HCT116 (cell line): ENCODE measurements around the gene ORM1. TPM values are rescaled to one million over a fixed set of nuclear protein-coding genes. Genes with fewer than 3 reads are reported as not detected.

Source experiments
- ATAC-seq: fragments of 200-7000 bp; cut with Tn5 transposase; 2 replicates; pipeline ENCODE4 v1.9.1; 2020; ENCODE audit warnings: mild to moderate bottlenecking, moderate library complexity
- BruUV-seq: library from RNA; stranded (reverse); fragments of 400-500 nt; replicated peaks from 2 replicates; lab custom pipeline; 2021; lab: Mats Ljungman, UMichigan
- CTCF ChIA-PET: fragments of 300-600 bp; sonication (Branson Sonifier 250); formaldehyde crosslinking; loops from one replicate; lab custom pipeline; 2021; ENCODE audit warnings: antibody characterized with exemption; lab: Charles Lee
- POLR2A ChIA-PET: fragments of 300-600, 350-600 bp; sonication (Branson Sonifier 250); formaldehyde crosslinking; loops from one replicate; lab custom pipeline; 2021; ENCODE audit warnings: antibody characterized with exemption; lab: Charles Lee
- RAD21 ChIA-PET, 2 experiments: fragments of 300-600 bp; sonication (Branson Sonifier 250); formaldehyde crosslinking; loops; one replicate each; lab custom pipeline; 2023; ENCODE audit warnings: low total read pairs in 2 of 2; ENCODE audit not compliant: uncharacterized antibody in 2 of 2, unreplicated experiment in 2 of 2, low non-redundant PET in 1 of 2; lab: Charles Lee
- DNase-seq: peaks from one replicate; pipeline ENCODE4 v3.0.0-alpha.2; 2010; ENCODE audit warnings: low read depth, low spot score
- H2AFZ ChIP-seq: fragments of 200-600 bp; shearing (Covaris generic), sonication (generic); 2 replicates; pipeline ENCODE4 v1.6.1; 2017; ENCODE audit warnings: low read depth, mixed run types, mixed read lengths, antibody characterized with exemption, low read length; ENCODE audit not compliant: poor library complexity, severe bottlenecking
- H3K27ac ChIP-seq: 2 replicates; pipeline ENCODE4 v1.5.1; 2012; ENCODE audit warnings: low read depth, low read length
- H3K27me3 ChIP-seq: fragments of 200-600 bp; sonication (generic); 2 replicates; pipeline ENCODE4 v1.6.1; 2016; ENCODE audit warnings: mixed run types, low read length, mixed read lengths; ENCODE audit not compliant: insufficient read depth
- H3K36me3 ChIP-seq, 2 experiments: fragments of 200-500 bp in 1 of 2; fragments of 200-600 bp in 1 of 2; sonication (Bioruptor generic) in 1 of 2; sonication (generic) in 1 of 2; 2 replicates each; pipeline versions ENCODE4 v1.5.1 to v1.6.1; 2014 to 2016; ENCODE audit warnings: low read length in 2 of 2, inconsistent platforms in 1 of 2, mixed read lengths in 1 of 2, mixed run types in 1 of 2; ENCODE audit not compliant: insufficient read depth in 2 of 2, control insufficient read depth in 1 of 2
- H3K4me1 ChIP-seq, 2 experiments: fragments of 200-600 bp in 1 of 2; sonication (generic) in 1 of 2; 2 replicates each; pipeline versions ENCODE4 v1.5.1 to v1.6.1; 2012 to 2017; ENCODE audit warnings: low read length in 2 of 2, inconsistent platforms in 1 of 2, mild to moderate bottlenecking in 1 of 2, mixed read lengths in 1 of 2, mixed run types in 1 of 2, moderate library complexity in 1 of 2; ENCODE audit not compliant: insufficient read depth in 2 of 2, control insufficient read depth in 1 of 2
- H3K4me2 ChIP-seq: fragments of 200-600 bp; sonication (generic); 2 replicates; pipeline ENCODE4 v1.6.1; 2017; ENCODE audit warnings: mixed run types, low read length, mixed read lengths
- H3K4me3 ChIP-seq, 2 experiments: fragments of 200-600 bp in 1 of 2; sonication (generic) in 1 of 2; replicated peaks in 1 of 2; 2 replicates each; pipeline ENCODE4 v1.5.1; 2011 to 2016; ENCODE audit warnings: low read length in 2 of 2, control low read depth in 1 of 2, low read depth in 1 of 2, mild to moderate bottlenecking in 1 of 2, mixed read lengths in 1 of 2, mixed run types in 1 of 2
- H3K79me2 ChIP-seq: fragments of 200-600 bp; sonication (generic); 2 replicates; pipeline ENCODE4 v1.6.1; 2017; ENCODE audit warnings: mild to moderate bottlenecking, mixed run types, low read length, moderate library complexity, mixed read lengths; ENCODE audit not compliant: insufficient read depth
- H3K9ac ChIP-seq: fragments of 200-600 bp; sonication (generic); 2 replicates; pipeline ENCODE4 v1.6.1; 2016; ENCODE audit warnings: low read length, mixed read lengths
- H3K9me2 ChIP-seq: fragments of 200-600 bp; sonication (generic), shearing (Covaris generic); 2 replicates; pipeline ENCODE4 v1.6.1; 2017; ENCODE audit warnings: mixed run types, mild to moderate bottlenecking, moderate library complexity; ENCODE audit not compliant: insufficient read depth
- H3K9me3 ChIP-seq, 2 experiments: fragments of 200-500 bp in 1 of 2; fragments of 200-600 bp in 1 of 2; sonication (Bioruptor generic) in 1 of 2; sonication (generic) in 1 of 2; 2 replicates each; pipeline ENCODE4 v1.6.1; 2014 to 2017; ENCODE audit warnings: low read length in 2 of 2, mixed read lengths in 2 of 2, inconsistent platforms in 1 of 2, low read depth in 1 of 2, mild to moderate bottlenecking in 1 of 2, mixed run types in 1 of 2, moderate library complexity in 1 of 2; ENCODE audit not compliant: control insufficient read depth in 1 of 2, insufficient read depth in 1 of 2
- H4K20me1 ChIP-seq: fragments of 200-600 bp; sonication (generic), shearing (Covaris generic); 2 replicates; pipeline ENCODE4 v1.6.1; 2017; ENCODE audit warnings: mixed run types, mild to moderate bottlenecking, moderate library complexity; ENCODE audit not compliant: insufficient read depth
- CEBPB ChIP-seq: IDR thresholded peaks from 2 replicates; pipeline ENCODE4 v1.6.1; 2012; ENCODE audit warnings: low read depth
- EGR1 ChIP-seq: IDR thresholded peaks from 2 replicates; pipeline ENCODE4 v1.6.1; 2012; ENCODE audit warnings: low read depth
- ELF1 ChIP-seq: IDR thresholded peaks from 2 replicates; pipeline ENCODE4 v1.6.1; 2012; ENCODE audit warnings: low read depth, borderline replicate concordance
- EZH2 ChIP-seq: fragments of 200-600 bp; sonication (generic); IDR thresholded peaks from 2 replicates; pipeline ENCODE4 v1.6.1; 2017; ENCODE audit warnings: antibody characterized with exemption, mixed run types
- POLR2A ChIP-seq: IDR thresholded peaks from 2 replicates; pipeline ENCODE4 v1.7.0; 2011; ENCODE audit warnings: borderline replicate concordance; ENCODE audit not compliant: insufficient read depth, insufficient read length; ENCODE audit errors: extremely low read depth
- RAD21 ChIP-seq: IDR thresholded peaks from 2 replicates; pipeline ENCODE4 v1.6.1; 2012; ENCODE audit warnings: low read depth, mild to moderate bottlenecking
- SIN3A ChIP-seq: IDR thresholded peaks from 2 replicates; pipeline ENCODE4 v1.6.1; 2012; ENCODE audit warnings: low read depth
- SP1 ChIP-seq: IDR thresholded peaks from 2 replicates; pipeline ENCODE4 v1.6.1; 2012; ENCODE audit warnings: low read depth
- SRF ChIP-seq: IDR thresholded peaks from 2 replicates; pipeline ENCODE4 v1.6.1; 2012; ENCODE audit warnings: low read depth
- ZNF274 ChIP-seq: fragments of 200-500 bp; sonication (Bioruptor generic); IDR thresholded peaks from 2 replicates; pipeline ENCODE4 v1.6.1; 2014; ENCODE audit warnings: mild to moderate bottlenecking, low read depth, low read length, inconsistent platforms
- intact Hi-C: fragments of 100-400 bp; cut with micrococcal nuclease; formaldehyde crosslinking; loops from 2 replicates; pipeline ENCODE4 v1.10.0; 2022
- total RNA-seq: library from RNA; stranded (reverse); gene quantifications from one replicate; pipeline ENCODE4 v1.2.1, GENCODE V29; 2021; ENCODE audit not compliant: unreplicated experiment
- TF ChIP-seq, protein P1 (sequence below): IDR thresholded peaks from 2 replicates; pipeline ENCODE4 v1.6.1; 2011; ENCODE audit warnings: mild to moderate bottlenecking, low read length, moderate library complexity; ENCODE audit not compliant: insufficient replicate concordance; ENCODE audit errors: extremely low read depth
- TF ChIP-seq, protein P2 (sequence below): IDR thresholded peaks from 2 replicates; pipeline ENCODE4 v1.6.1; 2012
- TF ChIP-seq, protein P3 (sequence below): IDR thresholded peaks from 2 replicates; pipeline ENCODE4 v1.6.1; 2012; ENCODE audit warnings: low read depth

ORM1 gene
- total RNA-seq, 1 experiment from 2014 or later = 5.6 TPM

DNA sequence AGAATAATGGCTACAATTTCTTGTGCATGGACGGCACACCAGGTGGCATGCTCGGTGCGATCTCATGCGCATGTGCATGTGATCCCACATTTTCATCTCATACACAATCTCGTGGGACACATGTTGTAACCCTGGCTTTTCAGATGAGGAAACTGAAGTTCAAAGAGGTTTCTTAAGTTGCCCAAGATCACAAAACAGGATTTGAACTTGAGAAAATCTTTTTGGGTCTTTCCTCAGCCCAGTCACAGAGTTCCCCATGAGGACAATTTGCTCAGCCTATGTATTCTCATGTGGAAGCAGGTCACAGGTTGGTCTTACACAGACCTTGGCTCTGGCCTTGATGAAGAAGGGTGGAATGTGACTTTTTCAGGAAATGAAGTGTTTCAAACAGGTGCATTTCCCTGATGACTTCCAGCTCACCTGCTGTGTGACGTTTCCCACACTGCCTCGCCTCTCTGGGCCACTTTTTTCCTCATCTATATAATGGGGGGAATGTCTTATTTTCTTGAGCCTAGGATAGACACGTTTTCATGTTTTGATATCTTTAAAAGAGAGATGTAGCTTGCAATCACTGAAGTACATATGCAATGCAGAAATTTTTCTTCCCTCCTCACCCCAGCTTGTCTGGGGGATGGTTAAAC is 7.1 kb upstream of the ORM1 start:
- Histone ChIP-seq H4K20me1 (no peaks in the 10 kb centered on the region), H3K9me2 (no peaks in the 10 kb centered on the region), H3K4me2 (no peak overlapping the region), H3K36me3 (no peaks in the 10 kb centered on the region), H3K27ac (no peak overlapping the region), H3K79me2 (no peaks in the 10 kb centered on the region), H3K4me3 (no peak overlapping the region), H3K9me3 (no peaks in the 10 kb centered on the region), H3K9ac (no peak overlapping the region), H2AFZ (no peak overlapping the region), H3K4me1 (no peaks in the 10 kb centered on the region), H3K27me3 (no peaks in the 10 kb centered on the region)
- CTCF ChIA-PET = no interaction called here
- TF ChIP-seq ELF1 = no peak
- TF ChIP-seq RAD21 = no peak
- no peak for TF ChIP-seq SIN3A
- TF ChIP-seq, protein P1, sequence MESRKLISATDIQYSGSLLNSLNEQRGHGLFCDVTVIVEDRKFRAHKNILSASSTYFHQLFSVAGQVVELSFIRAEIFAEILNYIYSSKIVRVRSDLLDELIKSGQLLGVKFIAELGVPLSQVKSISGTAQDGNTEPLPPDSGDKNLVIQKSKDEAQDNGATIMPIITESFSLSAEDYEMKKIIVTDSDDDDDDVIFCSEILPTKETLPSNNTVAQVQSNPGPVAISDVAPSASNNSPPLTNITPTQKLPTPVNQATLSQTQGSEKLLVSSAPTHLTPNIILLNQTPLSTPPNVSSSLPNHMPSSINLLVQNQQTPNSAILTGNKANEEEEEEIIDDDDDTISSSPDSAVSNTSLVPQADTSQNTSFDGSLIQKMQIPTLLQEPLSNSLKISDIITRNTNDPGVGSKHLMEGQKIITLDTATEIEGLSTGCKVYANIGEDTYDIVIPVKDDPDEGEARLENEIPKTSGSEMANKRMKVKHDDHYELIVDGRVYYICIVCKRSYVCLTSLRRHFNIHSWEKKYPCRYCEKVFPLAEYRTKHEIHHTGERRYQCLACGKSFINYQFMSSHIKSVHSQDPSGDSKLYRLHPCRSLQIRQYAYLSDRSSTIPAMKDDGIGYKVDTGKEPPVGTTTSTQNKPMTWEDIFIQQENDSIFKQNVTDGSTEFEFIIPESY = no peak
- TF ChIP-seq, protein P2, sequence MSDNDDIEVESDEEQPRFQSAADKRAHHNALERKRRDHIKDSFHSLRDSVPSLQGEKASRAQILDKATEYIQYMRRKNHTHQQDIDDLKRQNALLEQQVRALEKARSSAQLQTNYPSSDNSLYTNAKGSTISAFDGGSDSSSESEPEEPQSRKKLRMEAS = no peak
- no peak for TF ChIP-seq EGR1
- no peak for TF ChIP-seq SRF
- no peak for TF ChIP-seq ZNF274
- no peak for TF ChIP-seq POLR2A
- no peak for TF ChIP-seq CEBPB
- TF ChIP-seq EZH2 = no peak
- no peak for TF ChIP-seq SP1
- TF ChIP-seq, protein P3, sequence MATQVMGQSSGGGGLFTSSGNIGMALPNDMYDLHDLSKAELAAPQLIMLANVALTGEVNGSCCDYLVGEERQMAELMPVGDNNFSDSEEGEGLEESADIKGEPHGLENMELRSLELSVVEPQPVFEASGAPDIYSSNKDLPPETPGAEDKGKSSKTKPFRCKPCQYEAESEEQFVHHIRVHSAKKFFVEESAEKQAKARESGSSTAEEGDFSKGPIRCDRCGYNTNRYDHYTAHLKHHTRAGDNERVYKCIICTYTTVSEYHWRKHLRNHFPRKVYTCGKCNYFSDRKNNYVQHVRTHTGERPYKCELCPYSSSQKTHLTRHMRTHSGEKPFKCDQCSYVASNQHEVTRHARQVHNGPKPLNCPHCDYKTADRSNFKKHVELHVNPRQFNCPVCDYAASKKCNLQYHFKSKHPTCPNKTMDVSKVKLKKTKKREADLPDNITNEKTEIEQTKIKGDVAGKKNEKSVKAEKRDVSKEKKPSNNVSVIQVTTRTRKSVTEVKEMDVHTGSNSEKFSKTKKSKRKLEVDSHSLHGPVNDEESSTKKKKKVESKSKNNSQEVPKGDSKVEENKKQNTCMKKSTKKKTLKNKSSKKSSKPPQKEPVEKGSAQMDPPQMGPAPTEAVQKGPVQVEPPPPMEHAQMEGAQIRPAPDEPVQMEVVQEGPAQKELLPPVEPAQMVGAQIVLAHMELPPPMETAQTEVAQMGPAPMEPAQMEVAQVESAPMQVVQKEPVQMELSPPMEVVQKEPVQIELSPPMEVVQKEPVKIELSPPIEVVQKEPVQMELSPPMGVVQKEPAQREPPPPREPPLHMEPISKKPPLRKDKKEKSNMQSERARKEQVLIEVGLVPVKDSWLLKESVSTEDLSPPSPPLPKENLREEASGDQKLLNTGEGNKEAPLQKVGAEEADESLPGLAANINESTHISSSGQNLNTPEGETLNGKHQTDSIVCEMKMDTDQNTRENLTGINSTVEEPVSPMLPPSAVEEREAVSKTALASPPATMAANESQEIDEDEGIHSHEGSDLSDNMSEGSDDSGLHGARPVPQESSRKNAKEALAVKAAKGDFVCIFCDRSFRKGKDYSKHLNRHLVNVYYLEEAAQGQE = no peak
- POLR2A ChIA-PET = no interaction called here
- RAD21 ChIA-PET = no interaction called here
- BruUV-seq = no TSS peak
- no peak for DNase-seq
- no peak for ATAC-seq
- intact Hi-C loops = no loop called here
